Stimulated activated CD4-positive, alpha-beta T cell treated with anti-CD3 and anti-CD28 coated beads, Interleukin-1b, Interleukin-23, amount 100 ng/mL, for 24 hours (primary cell): ENCODE results near the gene ARHGEF35.
"Not testable (repeated sequence)": the region's sequence is repeated elsewhere in the genome, so short reads cannot be mapped to it uniquely, and the experiment has no call there.

Experiments used
- DNase-seq, 4 experiments: peaks; one replicate each; pipeline ENCODE4 v3.0.0-alpha.2; 2020; ENCODE audit warnings: low read depth in 4 of 4, low spot score in 1 of 4

Gene ARHGEF35

DNA sequence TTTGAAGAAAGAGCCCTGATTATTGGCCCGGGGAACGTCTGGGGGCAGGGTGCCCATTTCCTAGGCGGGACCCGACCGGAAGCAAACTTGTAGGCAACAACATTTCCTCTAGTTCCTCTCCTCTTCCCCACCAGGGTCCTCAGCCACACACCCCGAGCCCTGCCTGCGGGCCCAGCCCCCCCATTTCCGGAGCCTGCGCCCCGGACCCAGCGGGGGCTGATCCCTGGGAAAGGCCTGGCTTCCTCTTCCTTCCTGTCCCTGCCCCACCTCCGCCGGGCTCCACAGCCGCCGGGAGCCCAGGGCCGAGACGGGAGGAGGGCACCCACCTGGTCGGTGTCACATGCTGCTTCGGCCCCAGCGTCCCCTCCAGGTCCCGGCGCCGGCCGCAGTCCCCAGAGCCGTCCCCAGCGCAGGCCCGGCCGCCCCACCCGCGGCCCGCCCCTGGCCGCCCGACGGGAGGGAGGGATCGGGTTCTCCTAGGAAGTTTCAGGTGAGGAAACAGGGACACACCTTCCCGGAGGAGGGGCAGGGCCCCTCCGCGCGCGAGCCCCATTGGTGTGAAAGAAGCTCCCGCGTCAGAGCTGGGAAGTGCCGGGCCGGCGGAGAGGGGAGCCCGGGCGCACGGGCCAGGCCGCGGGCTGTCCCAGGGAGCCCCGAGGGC lies at the start of gene ARHGEF35:
Gene ARHGEF35, minus strand, starts transcription at position 622 of the 661 bp plus-strand sequence. CDS start 7,450 bp downstream, outside the sequence.
- not testable (repeated sequence) for DNase-seq

DNA sequence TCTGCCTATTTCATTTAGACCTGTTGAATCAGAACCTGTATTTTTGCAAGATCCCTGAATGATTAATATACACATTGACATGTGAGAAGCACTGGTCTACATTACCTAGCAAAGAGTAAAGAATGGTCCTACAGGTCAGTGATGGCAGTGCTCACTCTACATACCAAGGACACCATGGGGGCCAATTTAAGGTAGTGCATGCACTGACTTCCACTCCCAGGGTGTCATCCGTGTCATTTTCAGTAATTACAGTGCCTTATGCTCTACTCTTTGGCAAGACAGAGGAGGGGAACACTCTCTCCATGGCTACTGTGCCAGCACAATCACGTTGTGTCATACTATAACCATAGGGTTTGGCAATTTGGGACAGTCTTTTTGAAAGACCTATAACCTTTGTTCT lies 49.7 kb upstream of the ARHGEF35 start:
- DNase-seq, result not testable (repeated sequence)

DNA sequence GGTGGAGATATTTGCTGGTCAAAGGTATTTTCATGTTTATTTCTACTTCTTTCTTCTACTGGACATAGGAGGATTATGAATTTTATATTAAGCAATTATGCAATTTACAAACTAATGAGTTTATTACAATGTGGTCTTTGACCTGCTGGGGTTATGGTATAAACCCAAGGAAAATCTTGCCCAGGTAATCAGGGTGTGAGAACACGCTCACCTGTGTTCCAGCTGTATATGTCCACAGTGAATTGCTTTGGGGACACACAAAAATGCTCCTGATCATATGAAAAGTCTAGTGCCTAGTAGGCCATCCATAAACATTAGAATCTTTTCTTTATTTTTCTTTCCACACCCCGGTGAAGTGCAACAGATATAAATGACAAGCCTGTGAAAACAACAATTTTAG lies 43.7 kb upstream of the ARHGEF35 start, which contains the start of gene OR2A42:
Gene OR2A42, minus strand, starts transcription at position 241 of the 400 bp plus-strand sequence. CDS start 6,762 bp downstream, outside the sequence.
- DNase-seq, result not testable (repeated sequence)

DNA sequence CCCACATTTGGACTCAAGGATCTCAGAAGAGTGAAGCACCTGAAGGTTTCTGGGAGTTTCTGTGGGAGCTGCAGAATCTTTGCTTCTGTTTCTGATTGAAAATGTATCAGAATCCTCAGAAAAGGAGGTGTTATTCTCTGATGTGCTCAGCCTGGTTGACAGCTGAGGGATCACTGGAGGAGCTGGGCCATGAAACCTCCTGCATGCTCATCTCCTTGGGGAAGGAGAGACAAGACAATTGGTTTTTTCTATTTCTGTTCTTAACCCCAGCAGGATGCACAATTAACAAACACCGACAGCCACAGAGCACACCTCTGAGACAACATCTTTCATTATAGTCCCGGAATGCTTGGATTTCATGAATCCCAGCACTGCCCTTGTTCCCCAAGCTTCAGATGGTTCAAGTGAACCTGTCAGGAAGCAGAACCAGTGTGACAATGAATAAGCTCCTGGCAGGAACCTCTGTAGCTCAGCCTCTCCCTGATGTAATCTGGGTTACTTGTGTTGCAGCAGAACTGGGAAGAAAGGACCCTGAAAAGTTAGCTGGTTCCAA lies 43.0 kb upstream of the ARHGEF35 start:
- DNase-seq, result not testable (repeated sequence)

DNA sequence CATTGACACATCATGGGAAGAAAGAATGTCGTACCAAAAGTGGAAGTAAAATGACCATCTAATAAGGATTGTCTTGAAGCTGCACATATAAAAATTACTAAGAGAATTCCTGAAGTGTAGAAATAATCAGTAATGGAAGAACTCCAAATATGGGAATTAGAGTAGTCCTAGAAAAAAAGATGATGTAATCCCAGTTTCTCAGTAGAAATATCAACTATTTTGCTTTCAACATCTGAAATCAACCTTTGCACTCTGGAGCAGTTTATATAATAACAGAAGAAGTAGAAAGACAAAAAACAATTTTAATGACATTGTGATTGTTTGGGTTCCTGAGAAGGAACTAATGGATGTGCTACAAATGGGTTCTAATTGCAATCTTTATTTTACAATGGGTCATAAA lies 37.4 kb upstream of the ARHGEF35 start:
- DNase-seq, result not testable (repeated sequence)

DNA sequence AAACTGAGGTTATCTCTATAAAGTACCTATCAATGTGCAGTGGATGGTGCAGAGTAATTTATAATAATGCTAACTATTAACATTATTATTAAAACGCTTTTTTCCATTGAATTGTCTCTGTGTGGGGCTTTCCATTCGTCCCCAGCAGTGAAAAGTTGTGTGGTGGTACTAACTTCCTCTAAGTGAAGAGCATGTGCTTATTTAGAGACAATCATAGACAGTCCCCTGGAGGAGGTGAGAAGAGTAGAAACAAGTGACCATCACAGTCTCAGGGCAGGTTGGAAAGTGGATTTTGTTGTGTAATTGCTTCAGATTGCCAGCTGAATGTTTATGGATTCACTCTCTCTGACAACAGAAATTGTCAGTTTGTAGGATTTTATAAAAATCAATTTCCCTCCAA lies 35.4 kb upstream of the ARHGEF35 start:
- not testable (repeated sequence) for DNase-seq

DNA sequence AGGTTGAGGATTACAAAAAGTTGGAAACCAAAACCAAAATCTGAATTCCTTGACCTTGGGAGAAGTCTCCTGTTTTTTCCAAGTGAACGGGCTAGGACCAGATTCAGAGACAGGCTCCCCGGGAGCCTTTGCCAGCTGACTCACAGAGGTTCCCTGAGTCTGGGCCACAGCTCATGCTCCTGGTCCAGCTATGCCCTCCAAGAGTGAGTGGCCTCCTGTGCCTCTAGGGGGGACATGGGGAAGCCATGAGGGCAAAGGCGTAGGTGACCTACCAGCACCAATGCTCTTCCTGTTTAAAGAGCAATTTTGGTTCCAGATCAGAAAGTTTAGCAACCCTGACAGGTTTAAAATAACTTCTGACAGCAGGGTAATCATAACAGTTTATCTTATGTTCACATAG lies 33.2 kb upstream of the ARHGEF35 start:
- DNase-seq, result not testable (repeated sequence)

DNA sequence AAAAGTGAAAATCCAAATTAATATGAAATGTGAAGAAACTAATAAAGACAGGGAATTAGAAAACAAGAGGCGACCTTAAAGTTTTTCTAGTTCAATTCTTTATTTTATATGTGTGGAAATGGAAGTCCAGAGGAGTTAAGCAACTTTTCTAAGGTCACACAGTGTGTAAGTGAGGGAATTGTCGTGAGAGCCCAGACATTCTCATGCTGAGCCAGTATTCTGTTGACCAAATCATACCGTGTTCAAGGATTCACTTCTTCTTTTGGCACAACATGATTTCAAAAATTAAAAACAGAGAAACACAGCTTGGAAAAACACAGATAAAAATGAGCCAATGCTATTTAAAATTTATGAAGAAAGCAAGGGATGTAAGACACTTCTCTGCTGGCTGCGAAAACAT lies 31.2 kb upstream of the ARHGEF35 start:
- not testable (repeated sequence) for DNase-seq

DNA sequence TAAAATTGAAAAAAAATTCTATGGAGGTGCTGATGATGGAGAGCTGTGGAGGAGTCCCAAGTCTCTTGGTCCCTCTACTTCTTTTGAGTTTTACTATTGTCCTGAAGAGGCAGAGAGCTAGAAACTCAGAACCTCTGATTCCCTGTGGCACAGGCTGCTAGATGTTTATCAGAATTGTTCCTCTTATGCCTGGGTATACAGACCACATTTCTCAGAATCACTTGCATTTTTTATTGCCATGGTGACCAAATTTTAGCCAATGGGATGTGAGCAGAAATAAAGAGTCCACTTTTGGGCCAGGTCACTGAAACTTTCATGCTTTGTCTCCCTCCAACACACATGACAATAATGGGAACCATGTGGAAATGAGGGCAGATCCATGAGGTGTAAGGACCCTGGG lies 28.0 kb upstream of the ARHGEF35 start:
- not testable (repeated sequence) for DNase-seq

DNA sequence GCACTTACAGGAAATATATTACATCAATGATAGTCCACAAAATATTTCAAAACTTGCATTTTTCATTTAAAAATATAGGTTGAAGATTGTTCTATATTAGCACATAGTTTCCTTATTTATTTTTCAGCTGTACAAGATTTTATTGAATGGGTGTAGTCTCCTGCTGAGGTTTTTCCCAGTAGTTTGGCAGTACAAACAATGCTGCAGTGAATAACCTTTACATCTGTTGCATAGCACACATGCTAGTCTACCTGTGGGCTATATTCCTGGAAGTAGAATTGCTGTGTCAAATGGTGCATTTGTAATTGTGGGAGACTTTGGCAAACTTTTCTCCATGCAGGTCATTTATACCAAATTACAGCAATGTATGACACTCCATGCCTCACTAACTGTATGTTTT lies 24.9 kb upstream of the ARHGEF35 start:
- not testable (repeated sequence) for DNase-seq

DNA sequence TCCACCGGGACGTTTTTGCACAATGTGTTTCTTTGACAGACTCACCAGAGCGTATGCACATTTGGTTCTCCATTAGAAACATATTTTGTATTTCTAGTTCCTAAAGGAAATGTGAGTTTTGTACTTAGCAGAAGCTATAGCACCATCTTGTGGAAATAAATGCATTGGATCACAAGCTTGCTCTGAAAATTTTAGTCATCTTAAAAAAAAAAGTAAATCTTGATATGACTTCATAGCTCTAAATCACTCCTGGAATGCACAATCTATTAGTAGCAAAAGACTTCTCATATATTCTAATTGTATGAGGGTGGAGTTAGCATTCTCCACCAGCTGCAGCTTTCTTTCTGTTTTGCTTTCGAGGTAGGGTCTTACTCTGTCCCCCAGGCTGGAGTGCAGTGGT lies 23.5 kb upstream of the ARHGEF35 start:
- not testable (repeated sequence) for DNase-seq

DNA sequence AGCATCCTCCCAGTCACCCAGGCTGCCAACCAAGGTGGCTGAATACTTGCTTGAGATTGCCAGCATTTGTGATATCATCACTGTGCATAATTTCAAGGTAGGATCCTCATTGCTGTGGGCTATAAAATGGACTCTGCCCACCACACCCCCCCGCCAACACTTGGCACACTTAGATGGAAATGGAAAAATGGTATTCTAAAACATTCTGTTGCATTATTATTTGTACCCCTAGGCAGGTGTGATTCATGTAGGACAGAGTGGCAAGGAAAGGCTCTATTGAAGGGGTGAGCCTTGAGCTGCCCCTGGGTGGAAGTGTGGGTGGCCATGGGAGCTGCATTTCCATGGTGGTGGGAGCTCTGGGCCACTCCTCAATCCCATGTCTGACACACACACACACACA lies 22.9 kb upstream of the ARHGEF35 start:
- DNase-seq, result not testable (repeated sequence)

DNA sequence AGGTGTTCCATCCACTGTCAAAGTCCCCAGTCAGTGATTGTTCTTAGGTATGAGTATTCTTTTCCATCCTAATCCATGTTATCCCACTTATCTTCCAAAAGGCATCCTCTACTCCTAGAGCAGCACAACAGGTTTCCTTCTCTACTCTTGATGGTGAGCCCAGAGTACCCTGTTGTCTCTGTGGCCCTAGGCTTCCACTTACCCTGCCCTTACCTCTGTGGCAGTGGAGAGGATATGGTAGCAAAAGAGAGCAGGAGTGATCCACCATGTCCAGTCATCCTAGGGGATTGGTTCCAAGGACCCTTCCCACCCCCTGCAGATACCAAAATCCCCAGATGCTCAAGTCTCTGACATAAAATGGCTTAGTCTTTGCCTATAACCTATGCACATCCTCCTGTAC lies 21.6 kb upstream of the ARHGEF35 start:
- DNase-seq, result not testable (repeated sequence)

DNA sequence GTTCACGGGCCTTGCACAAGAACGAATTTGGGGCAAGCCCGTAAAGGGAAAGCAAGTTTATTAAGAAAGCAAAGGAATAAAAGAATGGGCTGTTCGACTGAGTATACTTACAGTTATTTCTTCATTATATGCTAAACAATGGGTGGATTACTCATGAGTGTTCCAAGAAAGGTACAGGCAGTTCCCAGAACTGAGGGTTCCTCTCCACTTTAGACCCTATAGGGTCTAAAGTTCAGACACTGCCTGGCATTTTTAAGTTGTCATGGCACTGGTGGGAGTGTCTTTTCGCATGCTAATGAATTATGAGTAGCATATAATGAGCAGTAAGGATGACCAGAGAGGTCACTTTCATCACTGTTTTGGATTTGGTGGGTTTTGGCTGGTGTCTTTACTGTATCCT lies 9.7 kb upstream of the ARHGEF35 start:
- DNase-seq, result not testable (repeated sequence)

DNA sequence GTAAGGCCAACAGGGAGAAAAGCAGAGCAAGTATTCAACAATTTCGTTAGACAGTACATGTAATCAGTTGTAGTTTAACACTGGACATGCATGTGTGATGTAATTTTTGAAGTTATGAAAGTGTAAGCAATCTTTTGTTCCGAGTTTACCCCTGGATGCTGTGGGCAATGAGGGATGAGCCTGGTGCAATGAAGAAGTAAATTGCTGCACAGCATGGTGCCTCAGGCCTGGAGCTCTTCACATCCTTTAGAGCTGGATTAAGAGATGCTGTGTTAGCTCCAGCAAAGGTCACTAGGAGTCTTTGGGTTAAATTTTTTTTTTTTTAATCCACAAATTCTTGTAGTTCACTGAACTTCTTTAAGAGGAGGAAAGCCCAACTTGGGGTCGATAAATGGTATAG lies 7.5 kb upstream of the ARHGEF35 start:
- DNase-seq, result not testable (repeated sequence)

DNA sequence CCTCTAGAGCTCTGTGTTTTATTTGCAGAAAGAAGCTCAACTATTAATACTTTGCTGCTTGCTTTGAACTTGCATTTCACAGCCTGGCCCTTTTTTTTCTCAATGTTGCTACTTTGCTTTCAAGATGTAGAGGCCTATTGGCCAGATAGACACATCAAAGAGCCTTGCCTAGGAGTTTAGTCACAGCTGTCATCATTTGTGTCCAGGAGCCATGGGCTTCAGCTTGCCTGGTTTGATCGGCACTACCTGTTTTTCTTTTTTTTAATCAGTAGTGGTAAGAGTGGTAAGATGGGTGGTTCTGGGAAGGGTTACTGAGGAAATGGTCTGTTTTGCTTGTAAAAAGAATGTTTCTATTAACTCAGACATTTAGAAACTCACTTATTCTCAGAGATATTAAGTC lies 6.3 kb upstream of the ARHGEF35 start:
- DNase-seq, result not testable (repeated sequence)

DNA sequence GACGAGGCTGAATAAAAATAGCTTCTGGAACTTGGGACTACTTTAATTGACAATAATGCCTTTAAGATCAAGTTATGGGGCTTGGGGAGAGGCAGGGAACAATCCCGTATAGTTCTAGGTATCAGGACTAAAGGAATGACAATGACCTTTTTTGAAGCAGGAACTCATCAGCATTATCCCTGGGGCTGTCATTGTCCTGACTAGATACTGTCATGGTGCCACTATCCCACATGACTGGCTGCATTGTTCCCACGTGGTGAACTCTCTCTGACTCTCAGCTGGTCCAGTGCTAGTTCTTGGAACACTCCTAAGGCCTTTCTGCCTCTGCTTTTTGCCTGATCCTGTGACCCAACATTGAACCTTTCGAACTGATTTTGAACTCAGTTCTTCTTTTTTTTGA lies 3.3 kb upstream of the ARHGEF35 start:
- not testable (repeated sequence) for DNase-seq

DNA sequence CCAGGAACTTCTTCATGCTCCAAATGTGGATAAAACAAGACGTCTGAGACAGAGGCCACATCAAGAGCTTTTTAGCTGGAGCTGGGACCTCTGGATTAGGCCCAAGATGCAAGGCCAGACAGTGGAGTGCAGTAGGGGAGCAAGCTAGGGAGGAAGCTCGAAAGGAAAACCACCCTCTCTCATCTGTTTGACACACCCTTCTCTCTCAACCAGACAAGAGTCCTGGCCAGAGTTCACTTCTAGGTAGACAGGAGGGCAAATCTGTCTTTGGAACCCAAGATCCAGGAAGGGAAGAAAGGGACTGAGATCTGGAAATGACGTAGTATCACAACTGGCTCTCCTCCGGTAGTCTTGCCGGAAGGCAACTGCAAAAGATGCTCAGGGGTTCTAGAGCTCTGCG lies 1.2 kb downstream of the ARHGEF35 start:
- DNase-seq, result not testable (repeated sequence)

DNA sequence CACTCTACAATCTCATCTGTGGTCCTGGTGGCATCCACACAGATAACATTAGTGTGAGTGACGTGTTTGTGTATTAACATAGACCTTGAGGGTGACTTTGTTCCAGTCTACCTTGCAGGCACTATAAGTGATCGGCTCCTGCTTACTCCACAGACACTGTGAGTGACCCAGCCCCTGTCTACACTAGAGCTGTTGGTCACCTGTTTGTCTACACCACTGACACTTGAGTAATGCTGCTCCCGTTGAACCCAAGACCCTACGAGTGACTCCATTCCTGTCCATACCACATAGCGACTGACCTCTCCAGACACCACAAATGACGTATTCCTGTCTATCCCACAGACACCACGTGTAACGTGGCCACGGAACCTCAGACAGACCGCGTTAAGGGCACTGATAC lies 1.9 kb downstream of the ARHGEF35 start:
- DNase-seq, result not testable (repeated sequence)

DNA sequence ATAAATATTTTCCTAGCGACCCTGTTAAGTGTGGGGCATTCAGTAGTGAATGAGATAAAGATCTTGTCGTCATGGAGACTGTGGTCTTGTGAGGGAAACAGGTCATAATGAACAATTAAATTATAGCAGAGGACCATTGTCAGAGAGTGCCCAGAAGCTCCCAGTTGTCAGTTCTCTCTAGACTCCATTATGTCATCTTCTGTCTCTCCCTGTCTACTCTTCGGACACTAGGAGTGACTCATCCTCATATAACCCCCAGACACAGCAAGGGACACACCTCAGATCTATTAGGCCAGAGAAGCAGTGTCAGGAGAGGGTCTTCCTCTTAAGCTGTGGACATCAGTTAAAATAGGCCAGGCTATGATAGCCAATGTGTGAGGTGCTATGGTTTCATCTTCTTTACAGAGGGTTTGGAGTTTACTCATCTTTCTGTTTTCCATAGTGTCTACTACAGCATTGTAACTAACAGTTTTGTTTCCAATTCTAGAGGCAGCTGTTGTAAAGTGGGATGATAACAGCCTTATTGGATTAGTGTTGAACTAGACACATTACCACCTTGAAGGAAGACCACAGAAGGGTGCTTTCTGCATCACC lies 7.0 kb downstream of the ARHGEF35 start:
- DNase-seq, result not testable (repeated sequence)

DNA sequence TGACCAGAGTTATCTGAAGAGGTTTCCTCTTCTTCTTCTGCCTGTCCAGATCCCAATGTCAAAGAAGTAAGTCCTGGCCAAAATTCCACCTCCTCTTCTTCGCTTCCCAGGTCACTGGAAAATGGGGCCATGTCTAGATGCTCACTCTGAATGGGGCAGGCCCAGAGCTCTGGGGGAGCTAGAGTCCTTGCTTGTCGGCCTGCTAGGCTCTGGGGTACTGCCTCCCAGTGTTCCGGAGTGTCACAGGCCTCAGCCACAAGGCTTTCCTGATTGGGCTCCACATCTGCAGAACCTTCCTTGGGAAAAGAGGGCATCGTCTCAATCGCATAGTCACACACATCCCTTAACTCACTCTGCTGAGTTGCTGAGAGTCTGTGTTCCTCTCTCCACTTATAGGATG lies 7.8 kb downstream of the ARHGEF35 start:
- DNase-seq, result not testable (repeated sequence)

DNA sequence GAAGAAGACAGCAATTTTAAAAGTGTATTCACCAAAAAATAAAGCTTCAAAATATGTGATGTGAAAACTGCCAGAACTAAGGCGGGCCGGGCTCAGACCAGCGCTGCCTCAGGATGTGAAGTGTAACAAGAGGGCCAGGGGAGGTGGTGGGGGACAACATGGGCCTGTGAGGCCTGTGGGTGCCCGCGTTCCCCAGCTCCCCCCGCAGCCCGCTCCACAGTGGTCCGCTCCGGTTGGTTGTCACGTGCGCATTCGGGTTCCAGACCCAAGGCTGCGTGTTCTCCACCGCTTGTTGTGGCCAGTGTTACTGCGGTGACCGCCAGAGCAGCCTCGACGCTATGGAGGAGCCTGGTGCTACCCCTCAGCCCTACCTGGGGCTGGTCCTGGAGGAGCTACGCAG lies 12.5 kb downstream of the ARHGEF35 start, which contains the start of gene CTAGE4:
Gene CTAGE4, plus strand, starts transcription at position 301 of the 400 bp plus-strand sequence. Its CDS starts 38 bp downstream, at position 339.
- not testable (repeated sequence) for DNase-seq
